ENCODE measurements around the gene HKDC1.

GRCh38 chr10:69234447-69234846 is 14.3 kb downstream of the HKDC1 start:
- TF ChIP-seq EGR1 (IDR thresholded peaks at IDR 0.05) (no peak), TAF1 (IDR thresholded peaks at IDR 0.05; ENCODE audit: low read depth) (no peak), USF1 (IDR thresholded peaks at IDR 0.05) (no peak), YY1 (IDR thresholded peaks at IDR 0.05; ENCODE audit: low read depth) (no peak), REST (IDR thresholded peaks at IDR 0.05; ENCODE audit: low read depth) (no peak), CREB1 (IDR thresholded peaks at IDR 0.05; ENCODE audit: low read depth) (no peak), MAX (IDR thresholded peaks at IDR 0.05) (no peak), FOXM1 (IDR thresholded peaks at IDR 0.05; ENCODE audit: borderline replicate concordance, low read depth) (no peak)
